Measurements from ENCODE around the gene IPO11. TPM values are rescaled to one million over a fixed set of nuclear protein-coding genes. Genes with fewer than 3 reads are reported as not detected.

IPO11 gene
- total and polyA plus RNA-seq, 2 of the 13 experiments (the other 11 are each of a cell fraction or from before 2014, with no cell fraction given) = 13.9 to 24.4 TPM

- FAIRE-seq (no peak), ATAC-seq (no peak), DNase-seq (ENCODE audit: low spot score) (no peak)
- in situ Hi-C loops (cut with HindIII; ENCODE audit: extremely low pct_ligation_motif_present, low pct_unique_long_range_greater_than_20kb) = no loop called here
- Histone ChIP-seq H3K4me3 (replicated peaks in 1 of 3; ENCODE audit: insufficient read depth in 1 of 3, low read depth in 2 of 3, low read length in 3 of 3) (no peak overlapping the region), H3K36me3 (replicated peaks in 1 of 2; ENCODE audit: control insufficient read depth in 1 of 2, insufficient read depth in 2 of 2, low read length in 2 of 2) (peaks cover 2 to 6% of the 10 kb centered on the region in 2 experiments; a peak in 2 of 5 replicates), H3K9ac (ENCODE audit: insufficient read depth, low read depth, low read length) (no peak overlapping the region), H4K20me1 (ENCODE audit: insufficient read depth, low read length) (no peaks in the 10 kb centered on the region), H2AFZ (ENCODE audit: low read length) (no peak overlapping the region), H3K27ac (ENCODE audit: extremely low read length, insufficient read depth, low read length) (no peak overlapping the region), H3K4me1 (ENCODE audit: insufficient read depth, low read length) (peaks cover 14% of the 10 kb centered on the region), H3K27me3 (ENCODE audit: control insufficient read depth in 1 of 2, insufficient read depth in 2 of 2, low read length in 2 of 2) (no peaks in the 10 kb centered on the region), H3K9me3 (ENCODE audit: low read length) (no peaks in the 10 kb centered on the region), H3K79me2 (ENCODE audit: insufficient read depth, low read length) (no peaks in the 10 kb centered on the region), H3K4me2 (ENCODE audit: low read depth, low read length) (no peak overlapping the region)
- ChIA-PET CTCF (ENCODE audit: low intra/inter-chr PET ratio, low total read pairs) (no interaction called here), POLR2A (no interaction called here)
- BruUV-seq (replicated peaks) = no TSS peak
- TF ChIP-seq ZSCAN29 (CRISPR knock-in tag; conservative IDR thresholded peaks at IDR 0.05) (no peak), ZBTB42 (CRISPR knock-in tag; IDR thresholded peaks at IDR 0.05) (no peak), ZNF326 (CRISPR knock-in tag; IDR thresholded peaks at IDR 0.05; ENCODE audit: borderline replicate concordance) (no peak), ZNF124 (CRISPR knock-in tag; IDR thresholded peaks at IDR 0.05) (no peak), ZFP36L1 (CRISPR knock-in tag; IDR thresholded peaks at IDR 0.05) (no peak), E2F5 (CRISPR knock-in tag; conservative IDR thresholded peaks at IDR 0.05) (no peak), HMGXB3 (CRISPR knock-in tag; IDR thresholded peaks at IDR 0.05; ENCODE audit: borderline replicate concordance) (no peak), ZNF275 (CRISPR knock-in tag; IDR thresholded peaks at IDR 0.05; ENCODE audit: borderline replicate concordance) (no peak), CREBL2 (CRISPR knock-in tag; IDR thresholded peaks at IDR 0.05; ENCODE audit: borderline replicate concordance) (no peak), MXD4 (CRISPR knock-in tag; IDR thresholded peaks at IDR 0.05) (no peak), TMF1 (CRISPR knock-in tag; IDR thresholded peaks at IDR 0.05; ENCODE audit: low read depth) (no peak), ZSCAN12 (CRISPR knock-in tag; IDR thresholded peaks at IDR 0.05) (no peak), ATAD3A (CRISPR knock-in tag; IDR thresholded peaks at IDR 0.05) (no peak), GATAD2A (CRISPR knock-in tag; IDR thresholded peaks at IDR 0.05) (no peak), SKIL (CRISPR knock-in tag; IDR thresholded peaks at IDR 0.05; ENCODE audit: borderline replicate concordance) (no peak), MAFK (conservative IDR thresholded peaks at IDR 0.05 in 1 of 2, IDR thresholded peaks at IDR 0.05 in 1 of 2; ENCODE audit: low read length in 2 of 2) (no peak)
- intact Hi-C loops (cut with micrococcal nuclease; ENCODE audit: unreplicated experiment) = no loop called here
- WGBS (ENCODE audit: low lambda C conversion rate) = 96% methylated on average over 1 of the region's 1 CpG
These were observed 183.5 kb downstream of the IPO11 start for GRCh38 chr5:62596096-62596495.

Measured in HepG2 (cell line).